ENCODE data around the gene INO80B.
"Not testable (repeated sequence)": the region's sequence is repeated elsewhere in the genome, so short reads cannot be mapped to it uniquely, and the experiment has no call there.

INO80B gene

GRCh38 chr2:74417763-74418162 is 37.1 kb upstream of the INO80B start:
- no peak overlapping the region for H3K27ac ChIP-seq (ENCODE audit: low read depth, low read length)
- peaks cover 22 to 46% of the 10 kb centered on the region in 2 donors for H3K4me1 ChIP-seq (ENCODE audit: control insufficient read depth in 1 of 2, insufficient read depth in 2 of 2, low read length in 2 of 2)
- H3K36me3 ChIP-seq (ENCODE audit: control insufficient read depth in 1 of 2, insufficient read depth in 2 of 2, low read length in 2 of 2), result no peaks in the 10 kb centered on the region
- no peaks in the 10 kb centered on the region for H3K27me3 ChIP-seq (ENCODE audit: control insufficient read depth in 1 of 2, insufficient read depth in 2 of 2, low read length in 2 of 2)
- no peak overlapping the region for H3K4me3 ChIP-seq (ENCODE audit: low read depth in 1 of 2, low read length in 2 of 2)
- H3K9me3 ChIP-seq (ENCODE audit: control insufficient read depth in 1 of 2, low read length in 2 of 2), result no peaks in the 10 kb centered on the region
- H3K9ac ChIP-seq (ENCODE audit: low read depth in 1 of 2, low read length in 2 of 2), result no peak overlapping the region

- H3K9ac ChIP-seq (ENCODE audit: low read depth in 1 of 2, low read length in 2 of 2), result no peak overlapping the region
- no peaks in the 10 kb centered on the region for H3K36me3 ChIP-seq (ENCODE audit: control insufficient read depth in 1 of 2, insufficient read depth in 2 of 2, low read length in 2 of 2)
- H3K27ac ChIP-seq (ENCODE audit: low read depth, low read length), result no peak overlapping the region
- peaks cover 17 to 40% of the 10 kb centered on the region in 2 donors for H3K4me1 ChIP-seq (ENCODE audit: control insufficient read depth in 1 of 2, insufficient read depth in 2 of 2, low read length in 2 of 2)
- H3K27me3 ChIP-seq (ENCODE audit: control insufficient read depth in 1 of 2, insufficient read depth in 2 of 2, low read length in 2 of 2), result no peaks in the 10 kb centered on the region
- no peak overlapping the region for H3K4me3 ChIP-seq (ENCODE audit: low read depth in 1 of 2, low read length in 2 of 2)
- no peaks in the 10 kb centered on the region for H3K9me3 ChIP-seq (ENCODE audit: control insufficient read depth in 1 of 2, low read length in 2 of 2)
Measured at GRCh38 chr2:74418312-74418711, 36.6 kb upstream of the INO80B start.

GRCh38 chr2:74419345-74419744 is 35.5 kb upstream of the INO80B start:
- Histone ChIP-seq H3K27ac (ENCODE audit: low read depth, low read length) (no peak overlapping the region), H3K9me3 (ENCODE audit: control insufficient read depth in 1 of 2, low read length in 2 of 2) (no peaks in the 10 kb centered on the region), H3K4me3 (ENCODE audit: low read depth in 1 of 2, low read length in 2 of 2) (no peak overlapping the region), H3K27me3 (ENCODE audit: control insufficient read depth in 1 of 2, insufficient read depth in 2 of 2, low read length in 2 of 2) (no peaks in the 10 kb centered on the region), H3K36me3 (ENCODE audit: control insufficient read depth in 1 of 2, insufficient read depth in 2 of 2, low read length in 2 of 2) (peaks cover 0 to under 1% of the 10 kb centered on the region in 2 donors), H3K4me1 (ENCODE audit: control insufficient read depth in 1 of 2, insufficient read depth in 2 of 2, low read length in 2 of 2) (peaks cover 6 to 30% of the 10 kb centered on the region in 2 donors), H3K9ac (ENCODE audit: low read depth in 1 of 2, low read length in 2 of 2) (no peak overlapping the region)

GRCh38 chr2:74420006-74420405 is 34.9 kb upstream of the INO80B start:
- no peak overlapping the region for H3K9ac ChIP-seq (ENCODE audit: low read depth in 1 of 2, low read length in 2 of 2)
- H3K36me3 ChIP-seq (ENCODE audit: control insufficient read depth in 1 of 2, insufficient read depth in 2 of 2, low read length in 2 of 2), result peaks cover 4 to 7% of the 10 kb centered on the region in 2 donors
- H3K27me3 ChIP-seq (ENCODE audit: control insufficient read depth in 1 of 2, insufficient read depth in 2 of 2, low read length in 2 of 2), result no peaks in the 10 kb centered on the region
- no peak overlapping the region for H3K27ac ChIP-seq (ENCODE audit: low read depth, low read length)
- H3K4me3 ChIP-seq (ENCODE audit: low read depth in 1 of 2, low read length in 2 of 2), result no peak overlapping the region
- H3K9me3 ChIP-seq (ENCODE audit: control insufficient read depth in 1 of 2, low read length in 2 of 2), result no peaks in the 10 kb centered on the region
- H3K4me1 ChIP-seq (ENCODE audit: control insufficient read depth in 1 of 2, insufficient read depth in 2 of 2, low read length in 2 of 2), result peaks cover 4 to 23% of the 10 kb centered on the region in 2 donors

- peak overlapping the region in 1 of 2 donors; percentile 49 for H3K9ac ChIP-seq (ENCODE audit: low read depth in 1 of 2, low read length in 2 of 2)
- H3K27ac ChIP-seq (ENCODE audit: low read depth, low read length), result not testable (repeated sequence)
Measured at GRCh38 chr2:74420443-74421103, 34.3 kb upstream of the INO80B start.

GRCh38 chr2:74421221-74421870 is 33.5 kb upstream of the INO80B start, which contains the start of the genes C2orf81 and WDR54:
Gene C2orf81 (minus strand): TSS chr2:74421619. CDS start chr2:74421560, 59 bp downstream.
Gene WDR54 (plus strand): TSS chr2:74421730. CDS start chr2:74422154, 424 bp downstream.
- peaks cover 16% of the 10 kb centered on the region in 2 donors for H3K4me1 ChIP-seq (ENCODE audit: control insufficient read depth in 1 of 2, insufficient read depth in 2 of 2, low read length in 2 of 2)
- peak within 1 kb of the TSS; percentile 23 for H3K27ac ChIP-seq (ENCODE audit: low read depth, low read length)
- peak within 1 kb of the TSS; percentile 49 to 73 for H3K9ac ChIP-seq (ENCODE audit: low read depth in 1 of 2, low read length in 2 of 2)

More at GRCh38 chr2:74420443-74421103, 34.3 kb upstream of the INO80B start:
- Histone ChIP-seq H3K36me3 (ENCODE audit: control insufficient read depth in 1 of 2, insufficient read depth in 2 of 2, low read length in 2 of 2) (peaks cover 9 to 12% of the 10 kb centered on the region in 2 donors), H3K4me1 (ENCODE audit: control insufficient read depth in 1 of 2, insufficient read depth in 2 of 2, low read length in 2 of 2) (peaks cover 10 to 21% of the 10 kb centered on the region in 2 donors), H3K4me3 (ENCODE audit: low read depth in 1 of 2, low read length in 2 of 2) (peak overlapping the region; percentile 81 to 86)
- H3K9me3 ChIP-seq (ENCODE audit: control insufficient read depth in 1 of 2, low read length in 2 of 2); H3K27me3 ChIP-seq (ENCODE audit: control insufficient read depth in 1 of 2, insufficient read depth in 2 of 2, low read length in 2 of 2): not testable (repeated sequence)

GRCh38 chr2:74423231-74424095 is 31.4 kb upstream of the INO80B start:
- Histone ChIP-seq H3K9me3 (ENCODE audit: control insufficient read depth in 1 of 2, low read length in 2 of 2) (no peaks in the 10 kb centered on the region), H3K36me3 (ENCODE audit: control insufficient read depth in 1 of 2, insufficient read depth in 2 of 2, low read length in 2 of 2) (peaks cover 18 to 41% of the 10 kb centered on the region in 2 donors), H3K27me3 (ENCODE audit: control insufficient read depth in 1 of 2, insufficient read depth in 2 of 2, low read length in 2 of 2) (no peaks in the 10 kb centered on the region), H3K4me1 (ENCODE audit: control insufficient read depth in 1 of 2, insufficient read depth in 2 of 2, low read length in 2 of 2) (peaks cover 16% of the 10 kb centered on the region in 2 donors), H3K4me3 (ENCODE audit: low read depth in 1 of 2, low read length in 2 of 2) (no peak overlapping the region), H3K9ac (ENCODE audit: low read depth in 1 of 2, low read length in 2 of 2) (no peak overlapping the region), H3K27ac (ENCODE audit: low read depth, low read length) (no peak overlapping the region)

More at GRCh38 chr2:74421221-74421870, 33.5 kb upstream of the INO80B start, which contains the start of the genes C2orf81 and WDR54:
- H3K27me3 ChIP-seq (ENCODE audit: control insufficient read depth in 1 of 2, insufficient read depth in 2 of 2, low read length in 2 of 2), result no peaks in the 10 kb centered on the region
- H3K36me3 ChIP-seq (ENCODE audit: control insufficient read depth in 1 of 2, insufficient read depth in 2 of 2, low read length in 2 of 2), result peaks cover 10 to 20% of the 10 kb centered on the region in 2 donors
- H3K4me3 ChIP-seq (ENCODE audit: low read depth in 1 of 2, low read length in 2 of 2), result peak within 1 kb of the TSS; percentile 81 to 86
- no peaks in the 10 kb centered on the region for H3K9me3 ChIP-seq (ENCODE audit: control insufficient read depth in 1 of 2, low read length in 2 of 2)

GRCh38 chr2:74424139-74424992 is 30.5 kb upstream of the INO80B start:
- Histone ChIP-seq H3K4me1 (ENCODE audit: control insufficient read depth in 1 of 2, insufficient read depth in 2 of 2, low read length in 2 of 2) (peaks cover 24 to 25% of the 10 kb centered on the region in 2 donors), H3K27me3 (ENCODE audit: control insufficient read depth in 1 of 2, insufficient read depth in 2 of 2, low read length in 2 of 2) (no peaks in the 10 kb centered on the region), H3K27ac (ENCODE audit: low read depth, low read length) (no peak overlapping the region), H3K36me3 (ENCODE audit: control insufficient read depth in 1 of 2, insufficient read depth in 2 of 2, low read length in 2 of 2) (peaks cover 24 to 49% of the 10 kb centered on the region in 2 donors), H3K9me3 (ENCODE audit: control insufficient read depth in 1 of 2, low read length in 2 of 2) (no peaks in the 10 kb centered on the region), H3K4me3 (ENCODE audit: low read depth in 1 of 2, low read length in 2 of 2) (no peak overlapping the region), H3K9ac (ENCODE audit: low read depth in 1 of 2, low read length in 2 of 2) (no peak overlapping the region)

- Histone ChIP-seq H3K4me1 (ENCODE audit: control insufficient read depth in 1 of 2, insufficient read depth in 2 of 2, low read length in 2 of 2) (peaks cover 30 to 31% of the 10 kb centered on the region in 2 donors), H3K9ac (ENCODE audit: low read depth in 1 of 2, low read length in 2 of 2) (no peak overlapping the region), H3K27me3 (ENCODE audit: control insufficient read depth in 1 of 2, insufficient read depth in 2 of 2, low read length in 2 of 2) (no peaks in the 10 kb centered on the region), H3K9me3 (ENCODE audit: control insufficient read depth in 1 of 2, low read length in 2 of 2) (no peaks in the 10 kb centered on the region), H3K27ac (ENCODE audit: low read depth, low read length) (no peak overlapping the region), H3K4me3 (ENCODE audit: low read depth in 1 of 2, low read length in 2 of 2) (no peak overlapping the region), H3K36me3 (ENCODE audit: control insufficient read depth in 1 of 2, insufficient read depth in 2 of 2, low read length in 2 of 2) (peaks cover 24 to 50% of the 10 kb centered on the region in 2 donors)
Measured at GRCh38 chr2:74424995-74425406, 29.9 kb upstream of the INO80B start.
